Activated CD8-positive, alpha-beta T cell treated with anti-CD3 and anti-CD28 coated beads for 36 hours (primary cell): ENCODE data around the gene GSTO1. TPM values are rescaled to one million over a fixed set of nuclear protein-coding genes. Genes with fewer than 3 reads are reported as not detected.

Experiments used
- ATAC-seq: fragments of 200-7000 bp; cut with Tn5 transposase; one replicate; pipeline ENCODE4 v1.10.0; 2021; ENCODE audit warnings: mild to moderate bottlenecking, moderate library complexity
- CTCF ChIA-PET: fragments of 350-600 bp; sonication (Branson Sonifier 250); formaldehyde crosslinking; loops from one replicate; lab custom pipeline; 2021; ENCODE audit warnings: antibody characterized with exemption; lab: Charles Lee
- POLR2A ChIA-PET: fragments of 350-600 bp; sonication (Branson Sonifier 250); formaldehyde crosslinking; loops from one replicate; lab custom pipeline; 2021; ENCODE audit warnings: antibody characterized with exemption; lab: Charles Lee
- DNase-seq: peaks from one replicate; pipeline ENCODE4 v3.0.0-alpha.2; 2020
- H3K27ac Mint-ChIP-seq: one replicate; pipeline ENCODE4 v1.8.0; 2021; ENCODE audit warnings: mild to moderate bottlenecking, mixed read lengths
- H3K27me3 Mint-ChIP-seq: one replicate; pipeline ENCODE4 v1.8.0; 2021; ENCODE audit warnings: mixed read lengths
- H3K36me3 Mint-ChIP-seq: one replicate; pipeline ENCODE4 v1.8.0; 2021; ENCODE audit warnings: low read depth, mixed read lengths
- H3K4me1 Mint-ChIP-seq: one replicate; pipeline ENCODE4 v1.8.0; 2021; ENCODE audit warnings: low read depth, mixed read lengths
- H3K4me3 Mint-ChIP-seq: one replicate; pipeline ENCODE4 v1.8.0; 2021; ENCODE audit warnings: mild to moderate bottlenecking, moderate library complexity, mixed read lengths
- H3K9me3 Mint-ChIP-seq: one replicate; pipeline ENCODE4 v1.8.0; 2021; ENCODE audit warnings: mixed read lengths
- intact Hi-C: fragments of 100-400 bp; cut with micrococcal nuclease; formaldehyde crosslinking; loops from one replicate; pipeline ENCODE4 v1.10.0; 2022
- total RNA-seq, 2 experiments: library from RNA; stranded (reverse); gene quantifications; one replicate each; pipeline ENCODE4 v1.2.3, GENCODE V29; 2021
- TF ChIP-seq, protein P1 (sequence below): fragments of 200-600 bp; IDR thresholded peaks from one replicate; pipeline ENCODE4 v1.8.0; 2022; ENCODE audit warnings: antibody characterized with exemption, mild to moderate bottlenecking

The GSTO1 gene
- total RNA-seq, 2 experiments from 2014 or later: 179 to 189 TPM

DNA sequence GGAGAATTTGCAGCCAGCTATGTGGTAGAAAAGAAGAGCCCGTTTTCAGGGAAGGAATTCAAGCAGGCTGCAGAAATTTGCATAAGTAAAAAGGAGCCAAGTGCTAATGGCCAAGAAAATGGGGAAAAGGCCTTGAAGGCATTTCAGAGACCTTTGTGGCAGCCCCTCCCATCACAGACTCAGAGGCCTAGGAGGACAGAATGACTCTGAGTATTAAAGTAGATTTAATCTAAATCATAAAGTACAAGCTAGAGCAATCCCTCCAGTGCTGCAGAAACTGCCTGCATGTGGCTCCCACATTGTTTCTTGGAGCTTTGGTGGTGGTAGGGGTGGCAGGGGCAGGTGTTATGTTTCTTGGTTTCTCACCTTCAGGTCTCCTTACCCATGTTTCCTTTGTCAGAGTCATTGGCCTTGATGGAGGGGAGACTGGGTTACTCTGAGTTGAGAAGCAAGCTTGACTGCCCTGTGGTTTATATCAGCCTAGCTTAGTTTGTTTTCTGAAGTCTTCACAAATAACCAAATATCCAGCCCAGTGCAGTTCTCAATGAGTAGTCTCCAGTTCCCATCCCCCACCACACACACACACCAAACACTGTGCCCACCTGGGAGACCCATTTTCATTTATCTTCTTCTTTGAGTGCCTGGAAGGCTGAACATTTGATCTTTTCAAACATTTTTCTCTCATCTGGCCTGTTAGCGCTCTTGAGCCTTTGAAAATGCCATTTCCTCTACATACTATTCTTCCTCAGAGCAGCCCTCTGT is 49.1 kb downstream of the GSTO1 start:
- H3K27ac Mint-ChIP-seq: no peak overlapping the region
- DNase-seq (no peak), ATAC-seq (no peak)
- peaks cover 61% of the 10 kb centered on the region for H3K4me1 Mint-ChIP-seq
- peaks cover 4% of the 10 kb centered on the region for H3K36me3 Mint-ChIP-seq
- POLR2A ChIA-PET: interaction anchor here (1.1 kb wide), 1 partner anchor 47 kb away, joined by 4 read pairs; no protein-coding TSS in a partner anchor
- H3K27me3 Mint-ChIP-seq: peaks cover 5% of the 10 kb centered on the region
- TF ChIP-seq, protein P1, sequence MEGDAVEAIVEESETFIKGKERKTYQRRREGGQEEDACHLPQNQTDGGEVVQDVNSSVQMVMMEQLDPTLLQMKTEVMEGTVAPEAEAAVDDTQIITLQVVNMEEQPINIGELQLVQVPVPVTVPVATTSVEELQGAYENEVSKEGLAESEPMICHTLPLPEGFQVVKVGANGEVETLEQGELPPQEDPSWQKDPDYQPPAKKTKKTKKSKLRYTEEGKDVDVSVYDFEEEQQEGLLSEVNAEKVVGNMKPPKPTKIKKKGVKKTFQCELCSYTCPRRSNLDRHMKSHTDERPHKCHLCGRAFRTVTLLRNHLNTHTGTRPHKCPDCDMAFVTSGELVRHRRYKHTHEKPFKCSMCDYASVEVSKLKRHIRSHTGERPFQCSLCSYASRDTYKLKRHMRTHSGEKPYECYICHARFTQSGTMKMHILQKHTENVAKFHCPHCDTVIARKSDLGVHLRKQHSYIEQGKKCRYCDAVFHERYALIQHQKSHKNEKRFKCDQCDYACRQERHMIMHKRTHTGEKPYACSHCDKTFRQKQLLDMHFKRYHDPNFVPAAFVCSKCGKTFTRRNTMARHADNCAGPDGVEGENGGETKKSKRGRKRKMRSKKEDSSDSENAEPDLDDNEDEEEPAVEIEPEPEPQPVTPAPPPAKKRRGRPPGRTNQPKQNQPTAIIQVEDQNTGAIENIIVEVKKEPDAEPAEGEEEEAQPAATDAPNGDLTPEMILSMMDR: no peak
- intact Hi-C loops: no loop called here
- no peak overlapping the region for H3K4me3 Mint-ChIP-seq
- CTCF ChIA-PET: interaction anchor here (1.3 to 9.0 kb wide), 5 partner anchors 11 to 48 kb away, joined by 4 to 198 read pairs (median 62); partner anchors contain the start of genes CFAP58 and ITPRIP
- peaks cover 4% of the 10 kb centered on the region for H3K9me3 Mint-ChIP-seq

DNA sequence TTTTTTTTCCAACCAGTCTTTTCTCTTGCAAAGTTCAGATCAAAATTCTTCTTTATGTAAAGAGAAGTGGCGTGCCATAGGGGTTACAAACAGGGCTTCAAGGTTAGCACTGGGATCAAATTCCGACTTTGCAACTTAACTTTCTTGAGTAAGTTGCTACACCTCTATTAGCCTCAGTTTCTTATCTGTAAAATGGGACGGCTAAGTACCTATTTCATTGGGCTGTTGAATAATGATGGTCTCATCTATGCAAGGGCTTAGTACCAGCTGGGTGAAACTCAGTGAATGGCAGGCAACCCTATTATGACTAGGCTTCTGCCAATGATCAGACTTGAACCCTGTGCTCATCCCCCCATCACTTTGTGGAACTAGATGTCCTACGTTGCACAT is 49.7 kb downstream of the GSTO1 start:
- DNase-seq (no peak), ATAC-seq (no peak)
- H3K36me3 Mint-ChIP-seq: peaks cover 6% of the 10 kb centered on the region
- intact Hi-C loops: no loop called here
- TF ChIP-seq, protein P1: no peak
- CTCF ChIA-PET: interaction anchor here (1.7 to 9.0 kb wide), 9 partner anchors 11 to 48 kb away, joined by 8 to 198 read pairs (median 28); partner anchors contain the start of genes CFAP58 and ITPRIP
- no peak overlapping the region for H3K27ac Mint-ChIP-seq
- peaks cover 5% of the 10 kb centered on the region for H3K27me3 Mint-ChIP-seq
- H3K4me3 Mint-ChIP-seq: no peak overlapping the region
- POLR2A ChIA-PET: interaction anchor here (0.6 to 1.1 kb wide), 3 partner anchors 22 to 68 kb away, joined by 3 to 4 read pairs (median 3); no protein-coding TSS in a partner anchor
- H3K4me1 Mint-ChIP-seq: peaks cover 65% of the 10 kb centered on the region
- H3K9me3 Mint-ChIP-seq: peaks cover 4% of the 10 kb centered on the region

DNA sequence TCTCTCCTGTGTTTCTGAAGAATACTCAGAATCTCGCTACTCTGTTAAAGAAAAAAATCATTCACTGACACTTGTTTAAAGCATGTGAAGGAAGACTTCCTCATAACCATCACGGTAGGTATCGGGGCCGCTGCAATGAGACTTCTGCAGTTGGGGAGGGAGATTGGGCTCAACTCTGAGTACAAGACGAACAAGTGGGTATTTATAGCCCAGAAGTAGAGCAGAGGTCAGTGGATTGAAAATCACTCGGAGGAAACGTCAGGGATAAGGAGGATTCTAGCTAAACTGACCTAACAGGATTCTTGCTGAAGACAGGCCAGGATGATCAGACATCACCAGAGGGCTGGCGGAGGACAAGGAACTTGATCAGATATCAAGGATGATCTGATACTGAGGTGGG is 50.2 kb downstream of the GSTO1 start:
- DNase-seq: no peak
- TF ChIP-seq, protein P1: no peak
- H3K9me3 Mint-ChIP-seq: peaks cover 4% of the 10 kb centered on the region
- no peak overlapping the region for H3K27ac Mint-ChIP-seq
- peaks cover 5% of the 10 kb centered on the region for H3K27me3 Mint-ChIP-seq
- H3K4me1 Mint-ChIP-seq: peaks cover 70% of the 10 kb centered on the region
- no peak for ATAC-seq
- CTCF ChIA-PET: interaction anchor here (1.2 to 9.0 kb wide), 17 partner anchors 11 to 284 kb away, joined by 3 to 198 read pairs (median 14); partner anchors contain the start of genes CFAP58 and ITPRIP
- intact Hi-C loops: loop anchor here (1.0 kb wide), 1 partner anchor 45 kb away; no protein-coding TSS in a partner anchor
- H3K4me3 Mint-ChIP-seq: no peak overlapping the region
- POLR2A ChIA-PET: interaction anchor here (0.6 to 1.9 kb wide), 4 partner anchors 21 to 68 kb away, joined by 3 to 13 read pairs (median 4); partner anchors contain the start of gene ITPRIP
- peaks cover 6% of the 10 kb centered on the region for H3K36me3 Mint-ChIP-seq

DNA sequence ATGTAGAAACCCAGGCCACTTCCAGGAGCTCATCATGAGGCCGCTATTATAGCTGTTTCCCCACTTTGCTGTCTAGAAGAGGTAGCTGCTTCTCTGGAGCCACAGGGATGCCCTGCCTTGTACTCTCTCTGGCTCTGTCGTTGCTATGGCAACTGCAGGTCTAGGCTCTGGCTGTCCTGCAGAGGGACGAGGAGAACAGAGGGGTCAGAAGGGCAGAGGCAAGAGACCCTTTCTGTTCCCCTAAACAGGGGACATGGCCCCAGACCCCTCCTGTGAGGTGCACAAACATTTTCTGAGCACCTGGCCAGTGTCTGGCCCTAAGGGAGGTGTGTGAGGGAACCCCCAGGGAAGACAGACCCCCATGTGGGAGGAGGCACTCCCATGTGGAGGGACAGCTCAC is 52.2 kb downstream of the GSTO1 start:
- DNase-seq (no peak), ATAC-seq (no peak)
- Mint-ChIP-seq H3K4me1 (peaks cover 63% of the 10 kb centered on the region), H3K27ac (no peak overlapping the region), H3K4me3 (no peak overlapping the region), H3K27me3 (peaks cover 5% of the 10 kb centered on the region), H3K9me3 (peaks cover 4% of the 10 kb centered on the region), H3K36me3 (peaks cover 22% of the 10 kb centered on the region)
- TF ChIP-seq, protein P1: no peak
- intact Hi-C loops: no loop called here
- POLR2A ChIA-PET: interaction anchor here (0.6 to 2.2 kb wide), 8 partner anchors 12 to 44 kb away, joined by 3 to 13 read pairs (median 4); partner anchors contain the start of gene ITPRIP
- CTCF ChIA-PET: interaction anchor here (0.8 to 9.0 kb wide), 15 partner anchors 9 to 273 kb away, joined by 3 to 198 read pairs (median 14); partner anchors contain the start of genes CFAP58, GSTO2 and ITPRIP
